Testis (tissue), 3 donors: ENCODE measurements around the gene MAP2K3. TPM values are rescaled to one million over a fixed set of nuclear protein-coding genes. Genes with fewer than 3 reads are reported as not detected.

Experiments
- DNase-seq: peaks from one replicate; pipeline ENCODE4 v3.0.0-alpha.2; 2019
- H3K27ac ChIP-seq, 2 donors: fragments of 200-600 bp; sonication (generic); one replicate each; pipeline ENCODE4 v1.5.1; 2019
- H3K27me3 ChIP-seq: fragments of 200-600 bp; sonication (generic); one replicate; pipeline ENCODE4 v1.5.1; 2019
- H3K36me3 ChIP-seq: fragments of 200-600 bp; sonication (generic); one replicate; pipeline ENCODE4 v1.5.1; 2017; ENCODE audit warnings: low read depth; ENCODE audit errors: missing control alignments
- H3K4me1 ChIP-seq: fragments of 200-600 bp; sonication (generic); one replicate; pipeline ENCODE4 v1.5.1; 2019
- H3K4me3 ChIP-seq, 2 donors: fragments of 200-600 bp; sonication (generic); one replicate each; pipeline ENCODE4 v1.5.1; 2017 to 2019
- H3K9me3 ChIP-seq: fragments of 200-600 bp; sonication (generic); one replicate; pipeline ENCODE4 v1.5.1; 2017
- POLR2A ChIP-seq: fragments of 450-650 bp; IDR thresholded peaks from one replicate; pipeline ENCODE4 v1.6.1; 2017; ENCODE audit warnings: antibody characterized with exemption, mild to moderate bottlenecking, moderate library complexity
- WGBS, 2 donors: methylation state at CpG; one replicate each; pipeline ENCODE4 v1.1.5; 2018; 5-methylcytosine and 5-hydroxymethylcytosine counted together
- intact Hi-C: fragments of 100-400 bp; cut with DNase I; formaldehyde crosslinking; loops from one replicate; pipeline ENCODE4 v1.15.1; 2023; ENCODE audit warnings: low total_unique reads
- polyA plus RNA-seq: library from polyadenylated mRNA; stranded (reverse); fragments of 350-450 nt; fragmentation: Illumina TruSeq; extraction: RNeasy Lipid Tissue Mini Kit (QIAGEN cat#74804); gene quantifications from one replicate; pipeline ENCODE4 v1.2.3, GENCODE V29; 2014; ENCODE audit warnings: low read depth, low replicate concordance; ENCODE audit not compliant: insufficient read depth
- total RNA-seq, 2 donors: library from RNA; depleted of rRNA; stranded (reverse); fragments of >200 nt; gene quantifications; one replicate each; pipeline ENCODE4 v1.2.3, GENCODE V29; 2016
- TF ChIP-seq, protein P1 (sequence below), 3 experiments: fragments of 450-650 bp in 2 of 3; fragments of 200-600 bp in 1 of 3; sonication (generic) in 1 of 3; IDR thresholded peaks; one replicate each; pipeline ENCODE4 v1.5.1; 2016 to 2019; ENCODE audit warnings: antibody characterized with exemption in 3 of 3, mild to moderate bottlenecking in 2 of 3, moderate library complexity in 1 of 3

The MAP2K3 gene
- total and polyA plus RNA-seq, 3 donors from 2014 or later = 13.5 to 17.5 (median 15.4) TPM

DNA sequence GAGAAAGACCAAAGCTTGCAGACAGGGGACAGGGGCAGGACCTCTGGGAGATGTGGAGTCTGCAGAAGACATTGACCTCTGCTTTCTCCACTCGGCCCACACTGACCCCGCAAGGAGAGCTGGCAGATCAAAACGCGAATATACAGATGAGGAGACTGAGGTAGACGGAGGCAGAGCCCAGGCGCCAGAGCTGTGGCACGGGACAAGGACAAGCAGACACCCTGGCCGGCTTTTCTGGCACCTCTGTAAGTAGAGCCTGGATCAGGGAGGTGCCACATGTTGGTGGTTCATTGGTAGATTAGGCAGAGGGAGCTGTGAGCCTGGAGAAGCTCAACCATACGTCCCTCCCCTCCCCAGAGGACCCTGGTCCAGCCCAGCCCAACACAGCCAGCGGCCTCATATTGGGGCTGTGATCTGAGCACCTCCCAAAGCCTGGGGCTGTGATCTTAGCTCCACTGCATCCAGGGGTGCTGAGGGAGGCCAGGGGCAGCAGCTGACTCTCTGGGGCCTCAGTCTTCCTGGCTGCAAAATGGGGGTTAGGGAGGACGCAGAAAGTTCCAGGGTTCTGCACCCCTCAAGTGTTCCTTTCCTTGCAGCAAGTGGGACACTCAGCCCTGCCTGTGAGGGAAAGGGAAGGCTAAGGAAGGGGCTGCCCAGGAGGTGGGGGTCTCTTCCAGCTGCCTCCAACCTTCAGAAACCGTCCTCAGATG, 35.3 kb upstream of the MAP2K3 start:
- whole genome bisulfite sequencing, 2 donors = 76 to 84% methylated on average over 11 to 12 of the region's 12 CpGs
- no peaks in the 10 kb centered on the region for H3K27me3 ChIP-seq
- intact Hi-C loops = no loop called here
- no peak for DNase-seq
- no peaks in the 10 kb centered on the region for H3K9me3 ChIP-seq
- H3K4me3 ChIP-seq = no peak overlapping the region
- no peaks in the 10 kb centered on the region for H3K36me3 ChIP-seq
- H3K27ac ChIP-seq = no peak overlapping the region
- TF ChIP-seq, protein P1, sequence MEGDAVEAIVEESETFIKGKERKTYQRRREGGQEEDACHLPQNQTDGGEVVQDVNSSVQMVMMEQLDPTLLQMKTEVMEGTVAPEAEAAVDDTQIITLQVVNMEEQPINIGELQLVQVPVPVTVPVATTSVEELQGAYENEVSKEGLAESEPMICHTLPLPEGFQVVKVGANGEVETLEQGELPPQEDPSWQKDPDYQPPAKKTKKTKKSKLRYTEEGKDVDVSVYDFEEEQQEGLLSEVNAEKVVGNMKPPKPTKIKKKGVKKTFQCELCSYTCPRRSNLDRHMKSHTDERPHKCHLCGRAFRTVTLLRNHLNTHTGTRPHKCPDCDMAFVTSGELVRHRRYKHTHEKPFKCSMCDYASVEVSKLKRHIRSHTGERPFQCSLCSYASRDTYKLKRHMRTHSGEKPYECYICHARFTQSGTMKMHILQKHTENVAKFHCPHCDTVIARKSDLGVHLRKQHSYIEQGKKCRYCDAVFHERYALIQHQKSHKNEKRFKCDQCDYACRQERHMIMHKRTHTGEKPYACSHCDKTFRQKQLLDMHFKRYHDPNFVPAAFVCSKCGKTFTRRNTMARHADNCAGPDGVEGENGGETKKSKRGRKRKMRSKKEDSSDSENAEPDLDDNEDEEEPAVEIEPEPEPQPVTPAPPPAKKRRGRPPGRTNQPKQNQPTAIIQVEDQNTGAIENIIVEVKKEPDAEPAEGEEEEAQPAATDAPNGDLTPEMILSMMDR (IDR thresholded peaks at IDR 0.05) = no peak
- no peak for TF ChIP-seq POLR2A
- H3K4me1 ChIP-seq = peaks cover 17% of the 10 kb centered on the region

DNA sequence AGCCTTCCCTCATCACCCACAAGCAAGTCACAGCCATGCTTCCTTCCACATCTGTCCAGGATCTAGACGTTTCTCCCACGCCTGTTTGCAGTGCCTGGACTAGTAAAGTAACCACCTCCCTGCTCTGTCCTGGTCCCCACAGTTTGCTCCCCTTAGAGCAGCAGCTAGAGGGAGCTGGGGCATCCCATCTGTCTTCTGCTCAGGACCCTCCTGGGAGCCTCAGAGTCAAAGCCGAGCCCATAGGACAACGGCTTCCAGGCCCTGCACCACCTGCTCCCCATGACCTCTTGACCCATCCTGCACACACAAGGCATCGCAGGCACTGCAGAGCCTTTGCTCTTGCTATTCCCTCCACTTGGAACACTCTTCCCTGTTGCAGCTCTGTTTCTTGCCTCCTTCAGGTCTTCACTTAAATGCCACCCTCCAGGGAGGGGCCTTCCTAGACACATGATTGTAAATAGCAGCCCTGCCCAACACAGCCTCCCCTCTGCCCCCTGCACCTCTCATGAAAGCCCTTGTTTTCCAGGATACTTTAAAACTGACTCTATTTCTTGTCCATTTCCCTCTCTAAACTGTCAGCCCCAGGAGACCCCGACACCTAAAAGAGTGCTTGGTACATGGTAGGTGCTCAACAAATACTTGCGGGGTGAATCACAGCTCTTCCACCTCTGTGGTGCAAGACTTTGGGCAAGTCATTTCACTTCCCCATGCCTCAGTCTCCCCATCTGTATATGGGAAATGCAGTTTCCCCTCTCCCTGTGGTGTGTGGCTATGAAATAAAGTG, 34.4 kb upstream of the MAP2K3 start:
- 63 to 72% methylated on average over 7 of the region's 7 CpGs for WGBS, 2 donors

DNA sequence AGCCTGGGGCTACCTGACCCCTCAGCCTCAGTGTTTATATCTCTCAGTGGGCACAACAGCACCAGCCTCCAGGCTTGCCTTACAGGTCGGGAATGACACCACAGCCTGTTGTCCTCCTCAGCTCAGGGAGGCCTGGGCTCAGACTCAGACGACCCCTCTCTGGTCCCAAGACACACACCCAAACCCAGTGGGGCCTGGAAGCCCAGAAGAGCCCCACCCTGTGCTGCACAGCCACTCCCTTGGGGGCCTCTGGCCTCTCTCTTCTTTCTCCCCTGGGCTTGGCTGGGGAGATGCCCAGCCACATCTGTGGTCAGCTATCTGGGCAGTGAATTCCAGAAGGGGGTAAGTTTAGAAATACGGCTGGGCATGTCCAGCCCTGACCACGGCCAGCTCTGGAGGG, 33.7 kb upstream of the MAP2K3 start:
- H3K36me3 ChIP-seq = no peaks in the 10 kb centered on the region
- TF ChIP-seq, protein P1 (IDR thresholded peaks at IDR 0.05) = no peak
- TF ChIP-seq POLR2A = no peak
- peak overlapping the region in 1 of 2 donors; percentile 32 for H3K27ac ChIP-seq
- H3K9me3 ChIP-seq = no peaks in the 10 kb centered on the region
- intact Hi-C loops = no loop called here
- H3K27me3 ChIP-seq = no peaks in the 10 kb centered on the region
- peaks cover 17% of the 10 kb centered on the region for H3K4me1 ChIP-seq
- no peak for DNase-seq
- 41 to 76% methylated on average over 3 to 4 of the region's 4 CpGs for WGBS, 2 donors
- H3K4me3 ChIP-seq = no peak overlapping the region

More for the DNA sequence above, 34.4 kb upstream of the MAP2K3 start:
- DNase-seq = no peak
- peak overlapping the region in 1 of 2 donors; percentile 32 for H3K27ac ChIP-seq
- H3K4me3 ChIP-seq = no peak overlapping the region
- TF ChIP-seq, protein P1 (IDR thresholded peaks at IDR 0.05) = no peak
- no peak for TF ChIP-seq POLR2A
- peaks cover 17% of the 10 kb centered on the region for H3K4me1 ChIP-seq
- H3K36me3 ChIP-seq = no peaks in the 10 kb centered on the region
- intact Hi-C loops = no loop called here
- H3K9me3 ChIP-seq = no peaks in the 10 kb centered on the region
- no peaks in the 10 kb centered on the region for H3K27me3 ChIP-seq

DNA sequence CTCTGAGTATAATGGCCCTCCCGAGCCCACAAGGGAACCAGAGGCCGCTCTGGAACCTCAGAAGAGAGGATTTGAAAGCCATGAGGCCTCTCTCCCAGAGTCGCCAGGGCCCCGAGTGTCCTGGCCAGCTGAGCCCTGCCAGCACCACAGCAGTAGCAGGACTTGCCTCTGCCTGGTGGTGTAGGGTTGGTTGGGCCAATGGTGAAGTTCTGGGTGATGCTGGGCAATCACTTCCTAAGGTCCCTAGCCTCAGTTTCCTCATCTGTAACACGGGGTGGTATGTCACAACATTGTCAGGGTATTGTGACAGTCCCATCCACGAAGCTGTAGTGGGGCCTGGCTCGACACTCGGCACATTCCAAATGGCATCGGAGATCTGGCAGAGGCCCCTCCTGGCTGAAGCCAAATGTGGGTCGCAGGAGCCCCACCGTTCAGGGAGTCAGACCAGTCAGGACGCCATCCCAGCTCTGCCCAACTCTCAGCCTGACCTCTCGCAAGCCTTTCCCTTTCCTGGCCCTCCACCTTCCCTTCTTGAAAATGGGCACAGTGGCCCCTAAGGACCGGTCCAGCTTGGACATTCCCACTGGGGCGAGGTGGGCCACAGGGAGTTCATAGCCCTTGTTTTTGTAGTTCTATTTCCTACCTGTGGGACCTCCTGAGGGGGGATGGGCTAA, 33.0 kb upstream of the MAP2K3 start:
- Histone ChIP-seq H3K27ac (peak overlapping the region; percentile 16 to 32), H3K27me3 (no peaks in the 10 kb centered on the region), H3K4me3 (no peak overlapping the region), H3K36me3 (no peaks in the 10 kb centered on the region), H3K9me3 (no peaks in the 10 kb centered on the region), H3K4me1 (peaks cover 17% of the 10 kb centered on the region)
- intact Hi-C loops = no loop called here
- DNase-seq = no peak
- TF ChIP-seq, protein P1 (IDR thresholded peaks at IDR 0.05) = no peak
- no peak for TF ChIP-seq POLR2A
- WGBS, 2 donors = 78 to 83% methylated on average over 9 to 15 of the region's 15 CpGs
